Cardiac muscle cell (in vitro differentiated cells and primary cell): Measurements from ENCODE around the gene SLC38A4. TPM values are rescaled to one million over a fixed set of nuclear protein-coding genes. Genes with fewer than 3 reads are reported as not detected.

Experiments used
- DNase-seq, 2 donors: peaks; one replicate each; pipeline versions ENCODE4 v3.0.0 to v3.0.0-alpha.2; 2010 to 2017; ENCODE audit warnings: low read depth in 1 of 2, low spot score in 1 of 2
- H3K27ac ChIP-seq: fragments of 200-600 bp; sonication (generic); 2 replicates; pipeline ENCODE4 v1.5.1; 2016
- H3K27me3 ChIP-seq: fragments of 200-600 bp; sonication (generic); 2 replicates; pipeline ENCODE4 v1.6.0; 2016; ENCODE audit warnings: control low read depth
- H3K36me3 ChIP-seq: fragments of 200-600 bp; sonication (generic); 2 replicates; pipeline ENCODE4 v1.5.1; 2016; ENCODE audit warnings: control low read depth
- H3K4me1 ChIP-seq: fragments of 200-600 bp; sonication (generic); 2 replicates; pipeline ENCODE4 v1.8.1; 2017; ENCODE audit warnings: low read depth, mild to moderate bottlenecking, mixed run types
- H3K4me3 ChIP-seq: fragments of 200-600 bp; sonication (generic); 2 replicates; pipeline ENCODE4 v1.5.1; 2016; ENCODE audit warnings: mild to moderate bottlenecking
- H3K9me3 ChIP-seq: fragments of 200-600 bp; sonication (generic); 2 replicates; pipeline ENCODE4 v1.5.1; 2017; ENCODE audit warnings: low read depth, mild to moderate bottlenecking, control low read depth
- polyA plus RNA-seq: library from polyadenylated mRNA; unstranded; fragments of >200 nt; fragmentation: Nextera tagmentation; extraction: Ambion mirVana; gene quantifications from 2 replicates; pipeline ENCODE4 v1.2.1, GENCODE V29; 2016
- total RNA-seq: library from RNA; depleted of rRNA; stranded (reverse); fragments of >200 nt; gene quantifications from 2 replicates; pipeline ENCODE4 v1.2.3, GENCODE V29; 2016
- TF ChIP-seq, protein P1 (sequence below): IDR thresholded peaks from 2 replicates; pipeline ENCODE4 v1.5.1; 2012; ENCODE audit warnings: low read depth, mild to moderate bottlenecking, low read length

The SLC38A4 gene
- total and polyA plus RNA-seq, 2 experiments from 2014 or later: 0.09 to 0.12 TPM

DNA sequence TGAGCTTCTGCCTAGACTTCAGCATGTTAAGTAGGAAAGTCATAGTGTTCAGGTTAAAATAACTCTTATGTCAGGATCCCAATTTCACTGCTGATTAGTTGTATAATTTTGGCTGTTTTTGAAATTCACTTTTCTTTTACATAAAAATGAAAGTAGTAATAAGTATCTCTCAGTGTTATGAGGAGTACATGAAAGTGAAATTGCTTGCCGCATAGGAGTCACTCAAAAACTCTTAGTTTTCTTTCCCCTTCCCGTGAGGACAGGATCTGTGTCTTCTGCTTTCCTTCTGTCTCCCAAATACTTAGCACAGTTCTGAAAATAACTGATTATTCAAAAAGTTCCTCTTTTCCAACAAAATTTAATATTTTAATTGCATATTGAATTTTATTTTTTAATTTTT lies 100.5 kb downstream of the SLC38A4 start:
- Histone ChIP-seq H3K9me3 (no peaks in the 10 kb centered on the region), H3K4me3 (no peak overlapping the region), H3K27me3 (no peaks in the 10 kb centered on the region), H3K36me3 (no peaks in the 10 kb centered on the region), H3K4me1 (no peaks in the 10 kb centered on the region), H3K27ac (no peak overlapping the region)
- TF ChIP-seq, protein P1, sequence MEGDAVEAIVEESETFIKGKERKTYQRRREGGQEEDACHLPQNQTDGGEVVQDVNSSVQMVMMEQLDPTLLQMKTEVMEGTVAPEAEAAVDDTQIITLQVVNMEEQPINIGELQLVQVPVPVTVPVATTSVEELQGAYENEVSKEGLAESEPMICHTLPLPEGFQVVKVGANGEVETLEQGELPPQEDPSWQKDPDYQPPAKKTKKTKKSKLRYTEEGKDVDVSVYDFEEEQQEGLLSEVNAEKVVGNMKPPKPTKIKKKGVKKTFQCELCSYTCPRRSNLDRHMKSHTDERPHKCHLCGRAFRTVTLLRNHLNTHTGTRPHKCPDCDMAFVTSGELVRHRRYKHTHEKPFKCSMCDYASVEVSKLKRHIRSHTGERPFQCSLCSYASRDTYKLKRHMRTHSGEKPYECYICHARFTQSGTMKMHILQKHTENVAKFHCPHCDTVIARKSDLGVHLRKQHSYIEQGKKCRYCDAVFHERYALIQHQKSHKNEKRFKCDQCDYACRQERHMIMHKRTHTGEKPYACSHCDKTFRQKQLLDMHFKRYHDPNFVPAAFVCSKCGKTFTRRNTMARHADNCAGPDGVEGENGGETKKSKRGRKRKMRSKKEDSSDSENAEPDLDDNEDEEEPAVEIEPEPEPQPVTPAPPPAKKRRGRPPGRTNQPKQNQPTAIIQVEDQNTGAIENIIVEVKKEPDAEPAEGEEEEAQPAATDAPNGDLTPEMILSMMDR: no peak
- DNase-seq: no peak

DNA sequence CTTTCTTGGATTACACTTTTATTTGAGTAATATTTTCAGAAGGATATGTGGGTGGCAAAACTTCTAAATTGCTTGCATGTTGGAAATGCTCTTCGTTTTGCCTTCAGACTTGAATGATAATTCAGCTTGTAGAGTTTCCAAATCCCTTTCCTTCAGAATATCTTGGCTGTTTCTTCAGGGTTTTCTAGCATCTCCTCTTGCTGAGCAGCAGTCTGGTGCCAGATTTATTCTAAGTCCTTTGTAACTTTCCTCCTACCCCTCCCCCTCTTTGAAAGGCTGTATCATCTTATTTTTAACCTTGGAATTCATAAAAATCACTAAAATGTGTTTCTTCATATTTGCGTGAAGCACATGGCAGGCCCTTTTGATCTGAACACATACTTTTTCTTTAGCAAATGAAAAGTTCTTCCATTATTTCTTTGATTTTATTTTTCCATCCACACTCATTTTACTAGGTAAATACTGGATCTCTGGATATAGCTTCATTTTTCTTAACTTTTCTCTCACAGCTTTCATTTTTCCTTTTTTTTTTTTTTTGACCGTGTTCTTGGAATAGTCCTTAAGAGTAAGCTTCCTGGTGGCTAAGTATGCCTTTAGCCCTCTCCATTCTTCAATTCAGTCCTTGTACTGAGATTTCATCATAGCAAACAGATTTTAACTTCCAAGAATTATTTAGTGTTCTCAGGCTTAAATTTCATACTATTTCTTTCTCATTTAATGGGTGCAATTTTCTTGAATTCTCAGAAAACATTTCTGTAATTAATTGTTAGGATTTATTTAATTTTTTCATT lies 102.0 kb downstream of the SLC38A4 start:
- no peak for DNase-seq
- Histone ChIP-seq H3K27ac (no peak overlapping the region), H3K27me3 (no peaks in the 10 kb centered on the region), H3K36me3 (no peaks in the 10 kb centered on the region), H3K4me3 (no peak overlapping the region), H3K4me1 (no peaks in the 10 kb centered on the region), H3K9me3 (no peaks in the 10 kb centered on the region)
- TF ChIP-seq, protein P1: no peak

DNA sequence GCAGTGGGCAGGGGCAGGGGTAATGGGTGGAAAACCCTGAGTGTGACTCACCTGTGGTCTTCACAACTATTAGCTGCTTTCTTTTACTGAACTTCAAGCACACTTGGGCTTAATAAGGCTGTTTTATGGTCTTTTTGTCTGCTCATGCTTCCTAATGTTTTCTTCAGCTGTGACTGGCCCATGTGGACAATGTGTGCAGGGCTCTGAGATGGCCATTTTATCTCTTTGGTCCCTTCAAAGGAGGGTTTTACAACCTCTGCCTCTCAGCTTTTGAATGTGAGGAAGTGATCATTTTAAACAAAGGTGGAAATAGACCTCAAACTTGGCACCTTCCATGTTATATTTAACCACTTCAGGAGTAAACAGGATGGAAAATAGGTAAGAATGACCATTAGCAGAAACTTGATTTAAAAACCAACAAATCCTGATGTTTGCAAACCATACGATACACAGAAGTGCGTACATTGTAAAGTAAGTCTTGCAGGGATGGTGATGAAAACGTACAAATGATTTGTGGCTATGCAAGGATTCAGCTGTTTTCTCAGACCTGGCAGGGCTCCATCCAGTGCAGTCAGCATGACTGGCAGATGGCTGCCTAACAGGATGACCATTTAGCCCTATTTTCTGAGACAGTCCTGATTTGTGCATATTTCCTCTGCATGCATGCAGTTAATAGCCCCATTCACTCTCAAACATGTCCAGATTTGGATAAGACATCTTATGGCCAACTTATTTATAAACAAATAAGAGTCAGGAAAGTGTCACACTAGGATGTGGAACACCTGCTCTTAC lies 103.2 kb downstream of the SLC38A4 start:
- H3K36me3 ChIP-seq: no peaks in the 10 kb centered on the region
- no peak overlapping the region for H3K4me3 ChIP-seq
- no peaks in the 10 kb centered on the region for H3K9me3 ChIP-seq
- no peaks in the 10 kb centered on the region for H3K27me3 ChIP-seq
- peak in 1 of 2 donors; percentile 20 for DNase-seq
- H3K4me1 ChIP-seq: no peaks in the 10 kb centered on the region
- TF ChIP-seq, protein P1: no peak
- no peak overlapping the region for H3K27ac ChIP-seq

DNA sequence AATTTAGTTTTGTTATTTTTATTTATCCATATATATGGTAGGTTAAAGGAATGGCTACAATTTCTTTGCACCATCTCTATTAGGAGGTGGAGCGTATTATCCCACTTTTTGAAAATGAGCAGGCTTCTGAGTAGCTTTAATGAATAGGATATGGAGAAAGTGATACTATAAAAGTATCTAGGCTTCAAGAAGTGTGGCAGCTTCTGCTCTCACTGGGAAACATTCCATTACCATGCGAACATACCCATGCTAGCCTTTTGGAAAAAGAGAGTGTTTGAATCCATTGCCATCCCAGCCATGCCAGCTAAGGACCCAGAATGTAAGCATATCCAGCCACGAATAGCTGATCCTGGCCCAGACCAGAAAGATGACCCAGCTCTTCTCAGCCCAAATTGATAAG lies 107.3 kb downstream of the SLC38A4 start:
- no peaks in the 10 kb centered on the region for H3K27me3 ChIP-seq
- H3K4me3 ChIP-seq: no peak overlapping the region
- H3K36me3 ChIP-seq: no peaks in the 10 kb centered on the region
- no peaks in the 10 kb centered on the region for H3K4me1 ChIP-seq
- H3K27ac ChIP-seq: no peak overlapping the region
- no peaks in the 10 kb centered on the region for H3K9me3 ChIP-seq
- TF ChIP-seq, protein P1: no peak
- DNase-seq: no peak

DNA sequence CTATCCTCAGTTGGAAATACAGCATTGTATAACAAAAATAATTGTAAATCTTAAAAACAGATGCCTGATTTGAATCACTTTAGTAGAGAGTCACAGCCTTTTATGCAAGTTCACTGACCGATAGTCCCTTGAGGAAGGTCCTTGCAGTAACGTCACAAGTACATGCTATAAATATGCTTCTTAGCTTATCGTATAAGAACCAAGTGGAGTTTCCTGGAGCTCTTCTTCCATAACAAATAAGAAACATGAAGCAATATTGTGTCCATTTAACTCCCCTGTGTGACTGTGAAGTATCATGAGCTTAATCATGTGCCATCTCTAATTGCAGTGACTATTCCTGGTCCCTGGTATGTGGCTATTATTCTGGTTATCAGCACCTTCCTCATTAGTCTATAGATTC lies 107.9 kb downstream of the SLC38A4 start:
- Histone ChIP-seq H3K9me3 (no peaks in the 10 kb centered on the region), H3K27ac (no peak overlapping the region), H3K4me3 (no peak overlapping the region), H3K36me3 (no peaks in the 10 kb centered on the region), H3K4me1 (no peaks in the 10 kb centered on the region), H3K27me3 (no peaks in the 10 kb centered on the region)
- no peak for DNase-seq
- TF ChIP-seq, protein P1: no peak
